ENCODE measurements around the gene TMIE. TPM values are rescaled to one million over a fixed set of nuclear protein-coding genes. Genes with fewer than 3 reads are reported as not detected.

Gene TMIE
- 1 to 10 TPM in 1 of 2 donors, under 1 TPM in 1; 0.18 to 1.6 TPM for total RNA-seq

- 10% methylated on average over 37 of the region's 51 CpGs for WGBS
- Histone ChIP-seq H3K4me3 (peak within 1 kb of the TSS in 1 of 2 donors; percentile 18), H3K27ac (no peak within 1 kb of the TSS), H3K4me1 (replicated peaks) (peaks cover 5% of the 10 kb centered on the region), H3K36me3 (no peaks in the 10 kb centered on the region), H3K27me3 (replicated peaks; ENCODE audit: insufficient read depth) (peaks cover 6% of the 10 kb centered on the region), H3K9me3 (no peaks in the 10 kb centered on the region)
- DNase-seq (ENCODE audit: low spot score), result no peak
- intact Hi-C loops (cut with DNase I), result loop anchor here (10.0 kb wide), 3 partner anchors 163 to 623 kb away; partner anchors contain the start of gene MYL3
- TF ChIP-seq POLR2A (IDR thresholded peaks at IDR 0.05) (no peak), CTCF (IDR thresholded peaks at IDR 0.05) (no peak), POLR2AphosphoS5 (IDR thresholded peaks at IDR 0.05) (no peak)
Observed at GRCh38 chr3:46701181-46701939, at the start of gene TMIE. TMIE (plus strand) TSS chr3:46701392; CDS start chr3:46701488, 96 bp downstream.

GRCh38 chr3:46655271-46655670 lies 45.9 kb upstream of the TMIE start:
- H3K27me3 ChIP-seq (replicated peaks; ENCODE audit: insufficient read depth), result no peaks in the 10 kb centered on the region
- intact Hi-C loops (cut with DNase I), result no loop called here
- H3K27ac ChIP-seq, result no peak overlapping the region
- 84% methylated on average over 6 of the region's 6 CpGs for WGBS
- no peaks in the 10 kb centered on the region for H3K9me3 ChIP-seq
- DNase-seq (ENCODE audit: low spot score), result no peak
- TF ChIP-seq CTCF (IDR thresholded peaks at IDR 0.05), result no peak
- no peak for TF ChIP-seq POLR2AphosphoS5 (IDR thresholded peaks at IDR 0.05)
- no peak for TF ChIP-seq POLR2A (IDR thresholded peaks at IDR 0.05)
- H3K36me3 ChIP-seq, result no peaks in the 10 kb centered on the region
- H3K4me1 ChIP-seq (replicated peaks), result no peaks in the 10 kb centered on the region
- H3K4me3 ChIP-seq, result no peak overlapping the region

GRCh38 chr3:46656778-46657556 lies 44.2 kb upstream of the TMIE start:
- H3K27me3 ChIP-seq (replicated peaks; ENCODE audit: insufficient read depth), result no peaks in the 10 kb centered on the region
- H3K4me1 ChIP-seq (replicated peaks), result no peaks in the 10 kb centered on the region
- H3K4me3 ChIP-seq, result no peak overlapping the region
- 89% methylated on average over 9 of the region's 9 CpGs for WGBS
- TF ChIP-seq POLR2AphosphoS5 (IDR thresholded peaks at IDR 0.05) (no peak), POLR2A (IDR thresholded peaks at IDR 0.05) (no peak), CTCF (IDR thresholded peaks at IDR 0.05) (no peak)
- no peaks in the 10 kb centered on the region for H3K9me3 ChIP-seq
- H3K36me3 ChIP-seq, result no peaks in the 10 kb centered on the region
- no peak for DNase-seq (ENCODE audit: low spot score)
- intact Hi-C loops (cut with DNase I), result no loop called here
- no peak overlapping the region for H3K27ac ChIP-seq

- Histone ChIP-seq H3K27ac (no peak overlapping the region), H3K9me3 (no peaks in the 10 kb centered on the region), H3K36me3 (no peaks in the 10 kb centered on the region), H3K4me3 (no peak overlapping the region), H3K27me3 (replicated peaks; ENCODE audit: insufficient read depth) (no peaks in the 10 kb centered on the region), H3K4me1 (replicated peaks) (no peaks in the 10 kb centered on the region)
- no peak for DNase-seq (ENCODE audit: low spot score)
- TF ChIP-seq POLR2A (IDR thresholded peaks at IDR 0.05) (no peak), POLR2AphosphoS5 (IDR thresholded peaks at IDR 0.05) (no peak), CTCF (IDR thresholded peaks at IDR 0.05) (no peak)
- intact Hi-C loops (cut with DNase I), result no loop called here
- 64% methylated on average over 8 of the region's 8 CpGs for WGBS
Observed at GRCh38 chr3:46659285-46659684, 41.9 kb upstream of the TMIE start.
